CD1c-positive myeloid dendritic cell (primary cell): Measurements from ENCODE around the gene SETD6.
"Not testable (repeated sequence)": the region's sequence is repeated elsewhere in the genome, so short reads cannot be mapped to it uniquely, and the experiment has no call there.

Experiments
- DNase-seq: peaks from one replicate; pipeline ENCODE4 v3.0.0-alpha.2; 2016; ENCODE audit errors: extremely low spot score

The SETD6 gene

GRCh38 chr16:58537124-58537906 is 22.0 kb downstream of the SETD6 start:
- no peak for DNase-seq

GRCh38 chr16:58541711-58542110 is 26.4 kb downstream of the SETD6 start:
- DNase-seq: no peak

DNA sequence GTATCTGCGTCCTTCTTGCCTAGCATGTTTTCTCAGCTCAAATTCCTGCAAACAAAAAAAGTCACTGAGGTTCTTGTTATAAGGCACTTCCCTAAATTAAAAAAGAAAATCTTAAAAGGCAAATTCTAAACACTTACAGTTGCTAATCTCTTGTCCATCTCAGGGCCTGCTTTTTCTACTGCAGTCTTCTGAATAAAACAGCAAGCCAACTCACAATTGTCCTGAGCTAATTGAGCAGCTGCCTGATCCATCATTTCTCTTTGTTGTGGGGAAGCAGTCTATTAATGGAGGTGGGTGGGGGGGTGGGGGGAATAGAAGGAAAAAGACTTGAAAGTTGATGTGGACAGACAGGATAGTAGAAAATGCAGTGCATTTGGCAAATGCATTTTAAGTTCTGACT is 27.0 kb downstream of the SETD6 start:
- no peak for DNase-seq

- no peak for DNase-seq
These were observed 28.4 kb downstream of the SETD6 start for GRCh38 chr16:58543685-58544084.

- DNase-seq: no peak
These were observed 33.1 kb downstream of the SETD6 start for GRCh38 chr16:58548378-58548777.

DNA sequence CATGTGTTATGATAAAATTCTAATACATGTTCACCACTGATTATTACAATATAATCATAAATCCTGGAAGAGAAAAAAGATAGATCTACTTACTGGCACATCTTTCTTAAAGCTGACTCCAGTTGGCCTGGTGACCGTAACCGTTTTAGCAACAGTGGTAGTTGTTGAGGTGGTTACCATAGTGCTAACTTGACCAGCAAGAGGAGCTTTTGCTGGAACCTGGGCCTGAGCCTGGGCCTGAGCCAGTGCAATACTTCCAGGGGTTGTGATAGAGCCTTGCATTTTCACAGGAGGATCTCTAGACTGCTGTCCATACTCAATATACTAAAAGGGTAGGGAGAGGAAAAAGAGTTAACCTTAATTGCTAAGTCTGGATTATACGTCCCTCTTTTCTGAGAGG is 36.2 kb downstream of the SETD6 start:
- no peak for DNase-seq

GRCh38 chr16:58556678-58557077 is 41.4 kb downstream of the SETD6 start:
- no peak for DNase-seq

- DNase-seq: no peak
These were observed 47.9 kb downstream of the SETD6 start for GRCh38 chr16:58563235-58563634.

DNA sequence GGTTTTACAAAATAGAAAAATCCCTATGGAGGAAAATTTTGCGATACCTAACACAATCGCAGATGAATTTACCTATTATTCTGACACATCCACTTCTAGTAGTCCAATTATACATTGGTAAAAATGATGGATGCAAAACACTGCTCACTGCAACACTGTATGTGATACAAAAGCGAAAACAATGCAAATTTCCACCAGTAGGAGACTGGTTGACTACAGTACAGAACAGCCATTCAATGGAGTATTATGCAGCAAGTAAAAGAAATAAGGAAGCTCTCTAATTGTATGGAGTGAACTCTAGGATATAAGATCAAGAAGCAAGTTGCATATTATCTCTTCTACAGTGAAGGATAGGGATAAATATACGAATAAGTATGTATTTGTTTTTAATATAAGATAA is 48.5 kb downstream of the SETD6 start:
- DNase-seq: no peak

GRCh38 chr16:58565697-58566096 is 50.4 kb downstream of the SETD6 start:
- DNase-seq: not testable (repeated sequence)
